Mucosa of rectum (tissue), 2 donors: ENCODE results near the gene SLC7A10.
"Not testable (repeated sequence)": the region's sequence is repeated elsewhere in the genome, so short reads cannot be mapped to it uniquely, and the experiment has no call there.

Source experiments
- H3K27ac ChIP-seq, 2 donors: one replicate each; pipeline ENCODE4 v1.7.0; 2013; ENCODE audit warnings: inconsistent platforms in 2 of 2, low read depth in 2 of 2, low read length in 2 of 2
- H3K27me3 ChIP-seq, 2 donors: one replicate each; pipeline ENCODE4 v1.7.0; 2013; ENCODE audit warnings: low read length in 2 of 2; ENCODE audit not compliant: control insufficient read depth in 2 of 2, insufficient read depth in 2 of 2
- H3K36me3 ChIP-seq, 2 donors: one replicate each; pipeline ENCODE4 v1.7.0; 2013; ENCODE audit warnings: low read length in 2 of 2; ENCODE audit not compliant: control insufficient read depth in 2 of 2, insufficient read depth in 2 of 2
- H3K4me1 ChIP-seq, 2 donors: one replicate each; pipeline ENCODE4 v1.7.0; 2013; ENCODE audit warnings: low read length in 2 of 2, mild to moderate bottlenecking in 1 of 2; ENCODE audit not compliant: control insufficient read depth in 2 of 2, insufficient read depth in 2 of 2
- H3K4me3 ChIP-seq, 2 donors: one replicate each; pipeline ENCODE4 v1.7.0; 2013; ENCODE audit warnings: low read length in 2 of 2
- H3K9ac ChIP-seq, 2 donors: one replicate each; pipeline ENCODE4 v1.7.0; 2013; ENCODE audit warnings: low read length in 2 of 2, low read depth in 1 of 2, mild to moderate bottlenecking in 1 of 2
- H3K9me3 ChIP-seq, 2 donors: one replicate each; pipeline ENCODE4 v1.7.0; 2013; ENCODE audit warnings: low read length in 2 of 2; ENCODE audit not compliant: control insufficient read depth in 2 of 2
- donor health status: healthy.
- donor health status: Normal muscosa, but diverticular disease.

Gene SLC7A10

GRCh38 chr19:33167438-33167837 lies 58.2 kb downstream of the SLC7A10 start:
- no peak overlapping the region for H3K27ac ChIP-seq
- no peak overlapping the region for H3K4me3 ChIP-seq
- H3K27me3 ChIP-seq: no peaks in the 10 kb centered on the region
- no peaks in the 10 kb centered on the region for H3K36me3 ChIP-seq
- no peaks in the 10 kb centered on the region for H3K9me3 ChIP-seq
- H3K4me1 ChIP-seq: no peaks in the 10 kb centered on the region
- H3K9ac ChIP-seq: no peak overlapping the region

- H3K9me3 ChIP-seq, H3K4me3 ChIP-seq, H3K27me3 ChIP-seq, H3K36me3 ChIP-seq, H3K27ac ChIP-seq, H3K4me1 ChIP-seq, H3K9ac ChIP-seq: not testable (repeated sequence)
These were observed 59.6 kb downstream of the SLC7A10 start for GRCh38 chr19:33166037-33166436.

GRCh38 chr19:33163481-33163880 lies 62.2 kb downstream of the SLC7A10 start:
- H3K4me3 ChIP-seq: no peak overlapping the region
- no peaks in the 10 kb centered on the region for H3K27me3 ChIP-seq
- no peaks in the 10 kb centered on the region for H3K36me3 ChIP-seq
- no peak overlapping the region for H3K27ac ChIP-seq
- no peaks in the 10 kb centered on the region for H3K9me3 ChIP-seq
- H3K9ac ChIP-seq: no peak overlapping the region
- H3K4me1 ChIP-seq: no peaks in the 10 kb centered on the region

GRCh38 chr19:33161201-33161600 lies 64.4 kb downstream of the SLC7A10 start:
- Histone ChIP-seq H3K4me3 (no peak overlapping the region), H3K27me3 (no peaks in the 10 kb centered on the region), H3K4me1 (no peaks in the 10 kb centered on the region), H3K9me3 (no peaks in the 10 kb centered on the region), H3K27ac (no peak overlapping the region), H3K9ac (no peak overlapping the region), H3K36me3 (no peaks in the 10 kb centered on the region)

GRCh38 chr19:33159893-33160292 lies 65.8 kb downstream of the SLC7A10 start:
- Histone ChIP-seq H3K27me3 (no peaks in the 10 kb centered on the region), H3K9me3 (no peaks in the 10 kb centered on the region), H3K27ac (no peak overlapping the region), H3K4me3 (no peak overlapping the region), H3K4me1 (no peaks in the 10 kb centered on the region), H3K36me3 (no peaks in the 10 kb centered on the region), H3K9ac (no peak overlapping the region)

- Histone ChIP-seq H3K4me1 (no peaks in the 10 kb centered on the region), H3K4me3 (no peak overlapping the region), H3K36me3 (no peaks in the 10 kb centered on the region), H3K9ac (no peak overlapping the region), H3K27me3 (no peaks in the 10 kb centered on the region), H3K27ac (no peak overlapping the region), H3K9me3 (no peaks in the 10 kb centered on the region)
These were observed 66.5 kb downstream of the SLC7A10 start for GRCh38 chr19:33159149-33159548.
